ENCODE measurements around the gene TMEM60. TPM values are rescaled to one million over a fixed set of nuclear protein-coding genes. Genes with fewer than 3 reads are reported as not detected.

The TMEM60 gene
- total RNA-seq, 1 donor from 2014 or later, result 18.9 TPM

DNA sequence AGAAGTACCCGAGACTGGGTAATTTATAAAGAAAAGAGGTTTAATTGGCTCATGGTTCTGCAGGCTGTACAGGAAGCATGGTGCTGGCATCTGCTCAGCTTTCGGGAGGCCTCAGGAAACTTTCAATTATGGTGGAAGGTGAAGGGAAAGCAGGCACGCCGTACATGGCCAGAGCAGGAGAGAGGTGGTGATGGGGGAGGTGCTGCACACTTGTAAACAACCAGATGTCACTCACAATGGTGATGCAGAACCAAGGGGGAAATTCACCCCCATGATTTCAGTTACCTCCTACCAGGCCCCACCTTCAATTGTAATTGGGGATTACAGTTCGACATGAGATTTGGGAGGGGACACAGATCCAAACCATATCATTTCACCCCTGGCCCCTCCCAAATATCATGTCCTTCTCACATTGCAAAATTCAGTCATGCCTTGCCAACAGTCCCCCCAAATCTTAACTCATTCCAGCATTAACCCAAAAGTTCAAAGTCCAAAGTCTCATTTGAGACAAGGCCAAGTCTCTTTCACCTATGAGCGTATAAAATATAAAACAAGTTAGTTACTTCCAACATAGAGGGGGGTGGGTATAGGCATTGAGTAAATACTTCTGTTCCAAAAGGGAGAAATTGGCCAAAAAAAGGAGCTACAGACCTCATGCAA lies 51.9 kb downstream of the TMEM60 start:
- TF ChIP-seq, protein P1, sequence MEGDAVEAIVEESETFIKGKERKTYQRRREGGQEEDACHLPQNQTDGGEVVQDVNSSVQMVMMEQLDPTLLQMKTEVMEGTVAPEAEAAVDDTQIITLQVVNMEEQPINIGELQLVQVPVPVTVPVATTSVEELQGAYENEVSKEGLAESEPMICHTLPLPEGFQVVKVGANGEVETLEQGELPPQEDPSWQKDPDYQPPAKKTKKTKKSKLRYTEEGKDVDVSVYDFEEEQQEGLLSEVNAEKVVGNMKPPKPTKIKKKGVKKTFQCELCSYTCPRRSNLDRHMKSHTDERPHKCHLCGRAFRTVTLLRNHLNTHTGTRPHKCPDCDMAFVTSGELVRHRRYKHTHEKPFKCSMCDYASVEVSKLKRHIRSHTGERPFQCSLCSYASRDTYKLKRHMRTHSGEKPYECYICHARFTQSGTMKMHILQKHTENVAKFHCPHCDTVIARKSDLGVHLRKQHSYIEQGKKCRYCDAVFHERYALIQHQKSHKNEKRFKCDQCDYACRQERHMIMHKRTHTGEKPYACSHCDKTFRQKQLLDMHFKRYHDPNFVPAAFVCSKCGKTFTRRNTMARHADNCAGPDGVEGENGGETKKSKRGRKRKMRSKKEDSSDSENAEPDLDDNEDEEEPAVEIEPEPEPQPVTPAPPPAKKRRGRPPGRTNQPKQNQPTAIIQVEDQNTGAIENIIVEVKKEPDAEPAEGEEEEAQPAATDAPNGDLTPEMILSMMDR (IDR thresholded peaks at IDR 0.05; ENCODE audit: partially characterized antibody, unreplicated experiment), result no peak
- H3K4me1 Mint-ChIP-seq (ENCODE audit: low read depth, unreplicated experiment), result peaks cover 7% of the 10 kb centered on the region

DNA sequence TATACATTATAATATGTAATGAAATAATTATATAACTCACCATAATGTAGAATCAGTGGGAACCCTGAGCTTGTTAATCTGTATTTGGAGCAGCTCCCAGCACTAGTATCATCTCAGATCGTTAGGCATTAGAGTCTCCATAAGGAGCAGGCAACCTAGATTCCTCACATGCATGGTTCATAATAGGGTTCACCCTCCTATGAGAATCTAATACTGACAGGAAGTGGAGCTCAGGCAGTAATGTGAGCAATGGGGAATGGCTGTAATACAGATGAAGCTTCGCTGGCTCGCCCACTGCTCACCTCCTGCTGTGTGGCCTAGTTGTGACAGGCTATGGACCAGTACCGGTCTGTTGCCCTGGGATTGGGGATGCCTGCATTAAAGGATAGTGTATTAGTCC lies 52.5 kb downstream of the TMEM60 start:
- Mint-ChIP-seq H3K4me3 (ENCODE audit: unreplicated experiment) (no peak overlapping the region), H3K4me1 (ENCODE audit: low read depth, unreplicated experiment) (peaks cover 7% of the 10 kb centered on the region), H3K36me3 (ENCODE audit: unreplicated experiment) (peaks cover 9% of the 10 kb centered on the region), H3K9me3 (ENCODE audit: unreplicated experiment) (peaks cover 4% of the 10 kb centered on the region), H3K27me3 (ENCODE audit: unreplicated experiment) (peaks cover 3% of the 10 kb centered on the region), H3K27ac (ENCODE audit: unreplicated experiment) (peak overlapping the region; percentile 55)
- TF ChIP-seq, protein P1 (IDR thresholded peaks at IDR 0.05; ENCODE audit: partially characterized antibody, unreplicated experiment), result no peak
- no peak for DNase-seq

More for the DNA sequence above, 51.9 kb downstream of the TMEM60 start:
- Mint-ChIP-seq H3K9me3 (ENCODE audit: unreplicated experiment) (peaks cover 4% of the 10 kb centered on the region), H3K27me3 (ENCODE audit: unreplicated experiment) (peaks cover 3% of the 10 kb centered on the region), H3K27ac (ENCODE audit: unreplicated experiment) (peak overlapping the region; percentile 55), H3K4me3 (ENCODE audit: unreplicated experiment) (no peak overlapping the region), H3K36me3 (ENCODE audit: unreplicated experiment) (peaks cover 9% of the 10 kb centered on the region)
- DNase-seq, result no peak

Other genes starting within 250 kb of the TMEM60 start
- 27.0 TPM for gene RSBN1L, start 102.0 kb downstream of the TMEM60 start, total RNA-seq (ENCODE audit: unreplicated experiment)
- gene PHTF2, start 339 bp upstream of the TMEM60 start, total RNA-seq (ENCODE audit: unreplicated experiment), result 15.1 TPM

Measured in glutamatergic neuron (in vitro differentiated cells).